ENCODE measurements around the gene CD151.
A peak's percentile ranks its signal among the peaks of the same experiment; 100 is the strongest.

The CD151 gene

GRCh38 chr11:843818-844692 is 11.3 kb downstream of the CD151 start:
- DNase-seq = no peak

GRCh38 chr11:844693-845644 is 12.2 kb downstream of the CD151 start:
- DNase-seq = peak; percentile 24

GRCh38 chr11:845872-846495 is 13.2 kb downstream of the CD151 start:
- DNase-seq = no peak

GRCh38 chr11:846496-847098 is 13.8 kb downstream of the CD151 start:
- no peak for DNase-seq

GRCh38 chr11:847876-848275 is 15.1 kb downstream of the CD151 start:
- DNase-seq = no peak

GRCh38 chr11:848380-848931 is 15.7 kb downstream of the CD151 start:
- no peak for DNase-seq

GRCh38 chr11:849104-849824 is 16.5 kb downstream of the CD151 start:
- DNase-seq = no peak

- DNase-seq = no peak
Observed at GRCh38 chr11:849951-850774, 17.4 kb downstream of the CD151 start.

- DNase-seq = no peak
Observed at GRCh38 chr11:850775-851763, 18.3 kb downstream of the CD151 start.

- no peak for DNase-seq
Observed at GRCh38 chr11:852762-853161, 20.0 kb downstream of the CD151 start.

- DNase-seq = no peak
Observed at GRCh38 chr11:853682-854448, 21.1 kb downstream of the CD151 start.

- DNase-seq = no peak
Observed at GRCh38 chr11:854601-855329, 22.0 kb downstream of the CD151 start.

- no peak for DNase-seq
Observed at GRCh38 chr11:855330-855674, 22.6 kb downstream of the CD151 start.

GRCh38 chr11:855796-856195 is 23.0 kb downstream of the CD151 start:
- DNase-seq = no peak

GRCh38 chr11:856397-856796 is 23.6 kb downstream of the CD151 start:
- no peak for DNase-seq

- DNase-seq = no peak
Observed at GRCh38 chr11:858053-858761, 25.5 kb downstream of the CD151 start.

GRCh38 chr11:858762-859339 is 26.1 kb downstream of the CD151 start:
- DNase-seq = no peak

Data from GF-D8 (cell line).